A673 (cell line): ENCODE measurements around the gene NDUFS7. TPM values are rescaled to one million over a fixed set of nuclear protein-coding genes. Genes with fewer than 3 reads are reported as not detected.

ENCODE experiments used
- BruUV-seq: library from RNA; stranded (reverse); fragments of 400-500 nt; replicated peaks from 2 replicates; lab custom pipeline; 2021; lab: Mats Ljungman, UMichigan
- CTCF ChIA-PET: fragments of 300-600 bp; sonication (Branson Sonifier 250); formaldehyde crosslinking; loops from one replicate; lab custom pipeline; 2022; ENCODE audit warnings: antibody characterized with exemption; lab: Charles Lee
- POLR2A ChIA-PET: fragments of 300-600 bp; sonication (Branson Sonifier 250); formaldehyde crosslinking; loops from one replicate; lab custom pipeline; 2022; ENCODE audit warnings: antibody characterized with exemption; ENCODE audit not compliant: low non-redundant PET; lab: Charles Lee
- DNase-seq: peaks from one replicate; pipeline ENCODE4 v3.0.0-alpha.2; 2015; ENCODE audit warnings: low spot score
- H3K27ac ChIP-seq: fragments of 200-600 bp; sonication (generic); 2 replicates; pipeline ENCODE4 v1.5.1; 2016; ENCODE audit warnings: mixed run types, low read depth, mild to moderate bottlenecking, mixed read lengths, antibody characterized with exemption, low read length; ENCODE audit not compliant: poor library complexity, severe bottlenecking
- H3K27me3 ChIP-seq: fragments of 200-600 bp; sonication (generic); replicated peaks from 2 replicates; pipeline ENCODE4 v1.6.1; 2017; ENCODE audit warnings: mixed run types, low read depth, mild to moderate bottlenecking, mixed read lengths, antibody characterized with exemption, low read length; ENCODE audit not compliant: insufficient read depth, poor library complexity
- H3K36me3 ChIP-seq: fragments of 200-600 bp; sonication (generic); 2 replicates; pipeline ENCODE4 v1.6.1; 2016; ENCODE audit warnings: mixed run types, mild to moderate bottlenecking, mixed read lengths, antibody characterized with exemption, low read length; ENCODE audit not compliant: insufficient read depth, poor library complexity, severe bottlenecking
- H3K4me1 ChIP-seq: fragments of 200-600 bp; sonication (generic); 2 replicates; pipeline ENCODE4 v1.6.1; 2017; ENCODE audit warnings: mixed run types, mild to moderate bottlenecking, mixed read lengths, antibody characterized with exemption, low read length; ENCODE audit not compliant: insufficient read depth, poor library complexity, severe bottlenecking
- H3K4me3 ChIP-seq: fragments of 200-600 bp; sonication (generic); 2 replicates; pipeline ENCODE4 v1.5.1; 2016; ENCODE audit warnings: low read depth, mixed run types, mild to moderate bottlenecking, mixed read lengths, low read length; ENCODE audit not compliant: poor library complexity, severe bottlenecking
- H3K9me3 ChIP-seq: fragments of 200-600 bp; sonication (generic); 2 replicates; pipeline ENCODE4 v1.6.1; 2016; ENCODE audit warnings: mixed run types, low read depth, mild to moderate bottlenecking, mixed read lengths, antibody characterized with exemption, low read length; ENCODE audit not compliant: poor library complexity, severe bottlenecking
- CTCF ChIP-seq: fragments of 300-800, 200-600 bp; sonication (generic); conservative IDR thresholded peaks from 2 replicates; pipeline ENCODE4 v1.5.1; 2017; ENCODE audit warnings: low read depth, mild to moderate bottlenecking, antibody characterized with exemption, low read length, moderate library complexity, mixed read lengths
- EZH2 ChIP-seq: fragments of 200-600 bp; sonication (generic); IDR thresholded peaks from 2 replicates; pipeline ENCODE4 v1.6.1; 2017; ENCODE audit warnings: borderline replicate concordance, low read depth, mild to moderate bottlenecking, mixed read lengths, antibody characterized with exemption, low read length; ENCODE audit not compliant: poor library complexity, severe bottlenecking
- intact Hi-C: fragments of 100-400 bp; cut with micrococcal nuclease; formaldehyde crosslinking; loops from one replicate; pipeline ENCODE4 v1.10.0; 2022; ENCODE audit not compliant: unreplicated experiment
- total RNA-seq: library from RNA; stranded (reverse); gene quantifications from 2 replicates; pipeline ENCODE4 v1.2.3, GENCODE V29; 2021

NDUFS7 gene
- total RNA-seq, 1 experiment from 2014 or later, result 101 TPM

- Histone ChIP-seq H3K4me1 (peaks cover 36% of the 10 kb centered on the region), H3K27ac (peak overlapping the region; percentile 83), H3K9me3 (no peaks in the 10 kb centered on the region), H3K27me3 (no peaks in the 10 kb centered on the region), H3K36me3 (peaks cover 48% of the 10 kb centered on the region), H3K4me3 (no peak overlapping the region)
- DNase-seq, result no peak
- no TSS peak for BruUV-seq
- TF ChIP-seq EZH2, result no peak
- no peak for TF ChIP-seq CTCF
- CTCF ChIA-PET, result interaction anchor here (1.0 kb wide), 1 partner anchor 9 kb away, joined by 3 read pairs; no protein-coding TSS in a partner anchor
- intact Hi-C loops, result no loop called here
- POLR2A ChIA-PET, result no interaction called here
Observed at GRCh38 chr19:1362387-1363257, 21.1 kb upstream of the NDUFS7 start.

GRCh38 chr19:1363599-1363998 is 20.1 kb upstream of the NDUFS7 start:
- no peaks in the 10 kb centered on the region for H3K9me3 ChIP-seq
- peaks cover 36% of the 10 kb centered on the region for H3K4me1 ChIP-seq
- no peak overlapping the region for H3K4me3 ChIP-seq
- no peaks in the 10 kb centered on the region for H3K27me3 ChIP-seq
- DNase-seq, result no peak
- H3K36me3 ChIP-seq, result peaks cover 39% of the 10 kb centered on the region
- POLR2A ChIA-PET, result no interaction called here
- BruUV-seq, result no TSS peak
- TF ChIP-seq CTCF (no peak), EZH2 (no peak)
- H3K27ac ChIP-seq, result no peak overlapping the region
- CTCF ChIA-PET, result no interaction called here
- intact Hi-C loops, result no loop called here

- DNase-seq, result no peak
- TF ChIP-seq EZH2, result no peak
- TF ChIP-seq CTCF, result peak; percentile 44
- CTCF ChIA-PET, result interaction anchor here (0.6 kb wide), 1 partner anchor 31 kb away, joined by 8 read pairs; no protein-coding TSS in a partner anchor
- peak overlapping the region; percentile 34 for H3K27ac ChIP-seq
- H3K4me1 ChIP-seq, result peaks cover 32% of the 10 kb centered on the region
- no peaks in the 10 kb centered on the region for H3K27me3 ChIP-seq
- POLR2A ChIA-PET, result interaction anchor here (0.6 kb wide), 1 partner anchor 690 kb away, joined by 3 read pairs; no protein-coding TSS in a partner anchor
- H3K9me3 ChIP-seq, result no peaks in the 10 kb centered on the region
- intact Hi-C loops, result no loop called here
- BruUV-seq, result no TSS peak
- H3K36me3 ChIP-seq, result peaks cover 42% of the 10 kb centered on the region
- H3K4me3 ChIP-seq, result no peak overlapping the region
Observed at GRCh38 chr19:1364070-1364704, 19.5 kb upstream of the NDUFS7 start.
